KMS-11 (cell line): ENCODE measurements around the gene ZNF398.

Experiments
- H2AFZ ChIP-seq: fragments of 200-600 bp; sonication (generic); 2 replicates; pipeline ENCODE4 v1.6.1; 2016; ENCODE audit warnings: antibody characterized with exemption, mixed run types, low read depth
- H3K27ac ChIP-seq: fragments of 200-600 bp; sonication (generic); 2 replicates; pipeline ENCODE4 v1.6.1; 2016; ENCODE audit warnings: mild to moderate bottlenecking, mixed run types
- H3K27me3 ChIP-seq: fragments of 200-600 bp; sonication (generic); 2 replicates; pipeline ENCODE4 v1.6.1; 2017; ENCODE audit warnings: mild to moderate bottlenecking, low read depth, mixed run types, moderate library complexity; ENCODE audit not compliant: insufficient read depth
- H3K36me3 ChIP-seq: fragments of 200-600 bp; sonication (generic); 2 replicates; pipeline ENCODE4 v1.6.1; 2017; ENCODE audit warnings: mild to moderate bottlenecking, mixed run types; ENCODE audit not compliant: insufficient read depth
- H3K4me1 ChIP-seq: fragments of 200-600 bp; sonication (generic); 2 replicates; pipeline ENCODE4 v1.6.1; 2016; ENCODE audit warnings: mild to moderate bottlenecking, low read depth, mixed run types; ENCODE audit not compliant: poor library complexity, severe bottlenecking
- H3K4me2 ChIP-seq: fragments of 200-600 bp; sonication (generic); 2 replicates; pipeline ENCODE4 v1.7.0; 2016; ENCODE audit warnings: mild to moderate bottlenecking, mixed run types
- H3K4me3 ChIP-seq: fragments of 200-600 bp; sonication (generic); IDR thresholded peaks from 2 replicates; pipeline ENCODE4 v1.6.1; 2017; ENCODE audit warnings: low read depth, low read length, mixed read lengths; ENCODE audit not compliant: insufficient read depth
- H3K79me2 ChIP-seq: fragments of 200-600 bp; sonication (generic); 2 replicates; pipeline ENCODE4 v1.6.1; 2016; ENCODE audit warnings: low read depth, mixed run types; ENCODE audit not compliant: insufficient read depth
- H3K9ac ChIP-seq: fragments of 200-600 bp; sonication (generic); 2 replicates; pipeline ENCODE4 v1.6.1; 2016; ENCODE audit warnings: mild to moderate bottlenecking, mixed run types
- H4K20me1 ChIP-seq: fragments of 200-600 bp; sonication (generic); 2 replicates; pipeline ENCODE4 v1.6.1; 2016; ENCODE audit warnings: mild to moderate bottlenecking, mixed run types; ENCODE audit not compliant: insufficient read depth
- TF ChIP-seq, protein P1 (sequence below): fragments of 200-600 bp; sonication (generic); conservative IDR thresholded peaks from 2 replicates; pipeline ENCODE4 v1.6.1; 2017; ENCODE audit warnings: low read depth, mild to moderate bottlenecking, antibody characterized with exemption, low read length, moderate library complexity, mixed read lengths

Gene ZNF398

DNA sequence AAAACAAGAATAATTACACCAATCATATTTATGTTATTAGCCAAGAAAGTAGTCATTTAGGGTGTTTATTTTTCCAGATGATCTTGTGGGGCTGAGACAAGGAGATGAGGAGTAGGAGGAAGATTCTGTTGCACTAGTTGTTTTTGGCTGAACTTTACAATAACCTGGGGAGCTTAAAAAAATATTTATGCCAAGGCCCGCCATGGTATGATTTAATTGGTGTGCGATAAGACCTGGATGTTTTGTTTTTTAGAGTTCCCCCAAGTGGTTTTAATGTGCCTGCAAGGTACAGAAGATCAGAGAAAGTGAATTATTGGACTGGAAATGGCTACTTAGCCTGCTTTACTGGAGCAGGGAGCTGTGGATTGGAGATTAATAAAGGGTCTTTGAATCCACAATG lies 41.0 kb downstream of the ZNF398 start:
- Histone ChIP-seq H4K20me1 (no peaks in the 10 kb centered on the region), H3K4me1 (no peaks in the 10 kb centered on the region), H3K4me2 (no peak overlapping the region), H3K4me3 (no peak overlapping the region), H3K9ac (no peak overlapping the region), H3K36me3 (no peaks in the 10 kb centered on the region), H3K79me2 (no peaks in the 10 kb centered on the region), H2AFZ (no peak overlapping the region), H3K27me3 (no peaks in the 10 kb centered on the region; the same call in 1 of the 2 replicates), H3K27ac (no peak overlapping the region)
- TF ChIP-seq, protein P1, sequence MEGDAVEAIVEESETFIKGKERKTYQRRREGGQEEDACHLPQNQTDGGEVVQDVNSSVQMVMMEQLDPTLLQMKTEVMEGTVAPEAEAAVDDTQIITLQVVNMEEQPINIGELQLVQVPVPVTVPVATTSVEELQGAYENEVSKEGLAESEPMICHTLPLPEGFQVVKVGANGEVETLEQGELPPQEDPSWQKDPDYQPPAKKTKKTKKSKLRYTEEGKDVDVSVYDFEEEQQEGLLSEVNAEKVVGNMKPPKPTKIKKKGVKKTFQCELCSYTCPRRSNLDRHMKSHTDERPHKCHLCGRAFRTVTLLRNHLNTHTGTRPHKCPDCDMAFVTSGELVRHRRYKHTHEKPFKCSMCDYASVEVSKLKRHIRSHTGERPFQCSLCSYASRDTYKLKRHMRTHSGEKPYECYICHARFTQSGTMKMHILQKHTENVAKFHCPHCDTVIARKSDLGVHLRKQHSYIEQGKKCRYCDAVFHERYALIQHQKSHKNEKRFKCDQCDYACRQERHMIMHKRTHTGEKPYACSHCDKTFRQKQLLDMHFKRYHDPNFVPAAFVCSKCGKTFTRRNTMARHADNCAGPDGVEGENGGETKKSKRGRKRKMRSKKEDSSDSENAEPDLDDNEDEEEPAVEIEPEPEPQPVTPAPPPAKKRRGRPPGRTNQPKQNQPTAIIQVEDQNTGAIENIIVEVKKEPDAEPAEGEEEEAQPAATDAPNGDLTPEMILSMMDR, result no peak

DNA sequence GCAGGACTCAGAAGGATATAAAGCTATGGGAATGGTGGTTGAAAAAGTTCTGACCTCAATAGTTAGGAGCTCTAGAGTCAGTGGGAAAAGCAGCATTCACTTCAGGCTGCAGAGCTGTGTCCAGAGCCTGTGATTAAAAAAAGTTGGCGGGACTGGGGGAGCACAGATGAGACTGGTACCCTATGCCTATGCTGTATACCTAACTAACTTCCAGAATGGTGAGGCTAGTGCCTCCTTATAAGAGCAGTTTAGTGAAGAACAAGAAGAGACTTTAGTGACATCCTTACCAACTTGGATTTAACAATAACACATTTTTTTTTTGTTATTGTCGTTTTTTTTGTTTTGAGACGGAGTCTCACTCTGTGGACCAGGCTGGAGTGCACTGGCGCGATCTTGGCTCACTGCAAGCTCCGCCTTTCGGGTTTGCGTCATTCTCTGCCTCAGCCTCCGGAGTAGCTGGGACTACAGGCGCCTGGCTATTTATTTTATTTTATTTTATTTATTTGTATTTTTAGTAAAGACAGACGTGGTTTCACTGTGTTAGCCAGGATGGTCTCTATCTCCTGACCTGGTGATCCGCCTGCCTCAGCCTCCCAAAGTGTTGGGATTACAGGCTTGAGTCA lies 41.5 kb downstream of the ZNF398 start:
- TF ChIP-seq, protein P1, result no peak
- no peaks in the 10 kb centered on the region for H3K36me3 ChIP-seq

DNA sequence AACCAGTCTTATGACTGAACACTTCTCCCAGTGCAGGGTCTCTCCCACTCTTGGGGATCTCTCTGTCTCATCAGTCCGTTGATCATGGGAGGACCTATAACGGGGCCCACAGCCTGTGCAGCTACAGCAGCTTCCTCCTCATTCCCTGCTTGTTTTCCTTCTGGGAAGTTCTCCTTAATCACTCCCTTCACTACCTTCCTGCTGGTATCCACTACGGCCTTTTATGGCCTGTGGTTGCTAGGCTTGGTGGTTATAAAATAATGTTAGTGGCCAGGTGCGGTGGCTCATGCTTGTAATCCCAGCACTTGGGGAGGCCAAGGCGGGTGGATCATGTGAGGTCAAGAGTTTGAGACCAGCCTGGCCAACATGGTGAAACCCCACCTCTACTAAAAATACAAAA lies 44.6 kb downstream of the ZNF398 start:
- no peaks in the 10 kb centered on the region; the same call in 1 of the 2 replicates for H3K27me3 ChIP-seq
- TF ChIP-seq, protein P1, result no peak
- H3K4me2 ChIP-seq, result no peak overlapping the region
- H3K9ac ChIP-seq, result no peak overlapping the region
- H4K20me1 ChIP-seq, result no peaks in the 10 kb centered on the region
- H3K4me1 ChIP-seq, result peaks cover 7% of the 10 kb centered on the region
- no peak overlapping the region for H3K4me3 ChIP-seq
- peaks cover 10% of the 10 kb centered on the region for H3K79me2 ChIP-seq
- no peak overlapping the region for H2AFZ ChIP-seq
- no peak overlapping the region for H3K27ac ChIP-seq
- H3K36me3 ChIP-seq, result no peaks in the 10 kb centered on the region

More for the DNA sequence above, 41.5 kb downstream of the ZNF398 start:
- no peaks in the 10 kb centered on the region; the same call in 1 of the 2 replicates for H3K27me3 ChIP-seq
- no peak overlapping the region for H3K27ac ChIP-seq
- H3K4me2 ChIP-seq, result no peak overlapping the region
- H3K9ac ChIP-seq, result no peak overlapping the region
- no peak overlapping the region for H2AFZ ChIP-seq
- no peak overlapping the region for H3K4me3 ChIP-seq
- H3K79me2 ChIP-seq, result no peaks in the 10 kb centered on the region
- no peaks in the 10 kb centered on the region for H4K20me1 ChIP-seq
- no peaks in the 10 kb centered on the region for H3K4me1 ChIP-seq

DNA sequence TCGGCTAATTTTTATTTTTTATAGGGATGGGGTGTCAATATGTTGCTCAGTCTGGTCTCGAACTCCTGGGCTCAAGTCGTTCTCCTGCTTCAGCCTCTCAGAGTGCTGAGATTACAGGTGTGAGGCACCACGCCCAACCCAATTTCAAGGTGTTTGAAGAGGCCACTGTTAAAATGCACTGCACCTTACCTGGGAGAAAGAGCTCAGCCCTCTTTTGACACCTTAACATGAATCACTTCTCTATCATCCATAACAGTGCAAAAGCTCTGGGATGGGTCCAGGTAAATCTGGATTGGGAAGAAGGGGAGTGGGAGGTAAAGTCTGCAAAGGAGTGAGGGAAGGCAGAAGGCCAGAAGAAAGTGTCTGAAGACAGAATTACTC lies 47.5 kb downstream of the ZNF398 start:
- Histone ChIP-seq H3K4me3 (no peak overlapping the region), H3K27me3 (no peaks in the 10 kb centered on the region), H3K27ac (no peak overlapping the region), H2AFZ (peak overlapping the region; percentile 67), H3K9ac (peak overlapping the region; percentile 81; the same call in 1 of the 2 replicates), H3K4me1 (peaks cover 16% of the 10 kb centered on the region), H3K36me3 (peaks cover 10% of the 10 kb centered on the region; the same call in 1 of the 2 replicates), H3K4me2 (peak overlapping the region; percentile 62), H3K79me2 (peaks cover 30% of the 10 kb centered on the region), H4K20me1 (no peaks in the 10 kb centered on the region)
- TF ChIP-seq, protein P1, result no peak
